HG03045 (cell line): ENCODE results near the gene CDX2.
"Not testable (repeated sequence)": the region's sequence is repeated elsewhere in the genome, so short reads cannot be mapped to it uniquely, and the experiment has no call there.

ENCODE experiments used
- ATAC-seq: cut with Tn5 transposase; IDR thresholded peaks from one replicate; pipeline ENCODE4 v1.9.1; 2021; ENCODE audit warnings: mild to moderate bottlenecking, moderate library complexity; ENCODE audit not compliant: unreplicated experiment

The CDX2 gene

DNA sequence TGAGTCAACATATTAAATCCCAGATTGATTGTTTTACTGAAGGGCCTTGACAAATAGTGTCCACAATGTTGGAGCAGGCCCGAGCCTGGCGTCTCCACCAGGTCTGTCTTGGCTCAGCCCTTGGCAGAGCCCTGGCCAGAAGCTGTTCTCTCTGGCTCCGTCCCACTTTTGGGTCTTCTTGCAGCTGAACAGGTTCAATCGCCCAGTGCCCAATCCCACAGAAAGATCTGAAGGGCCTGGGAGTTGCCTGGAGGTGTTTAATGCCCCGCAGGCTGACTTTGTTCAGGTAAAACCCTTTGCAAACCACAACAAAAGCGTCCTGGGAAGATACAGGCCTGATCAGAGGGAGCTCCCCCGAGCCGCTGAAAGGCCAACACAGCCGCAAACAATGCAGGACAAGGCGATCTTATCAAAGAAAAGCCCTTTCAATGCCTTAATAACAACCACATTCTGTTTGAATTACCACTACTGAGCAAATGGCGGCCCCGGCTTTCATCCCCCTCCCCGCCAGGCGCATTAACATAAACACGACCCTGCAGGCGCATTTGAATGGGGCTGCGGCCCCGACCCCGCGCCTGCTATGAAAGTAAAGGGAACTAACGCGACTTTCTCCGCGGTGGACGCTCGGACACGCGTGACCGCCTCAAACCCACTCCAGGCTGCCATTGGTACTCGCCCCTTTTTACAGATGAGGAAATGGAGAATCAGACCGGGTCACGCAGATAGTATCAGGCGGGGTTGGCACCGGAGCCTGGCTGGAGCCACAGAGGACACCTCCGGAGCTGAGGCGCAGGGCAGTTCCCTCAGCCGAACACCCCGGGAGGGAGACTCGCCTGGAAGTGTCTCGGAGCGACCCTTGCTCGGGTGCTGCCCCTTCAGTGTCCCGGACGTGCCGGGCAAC is 3.1 kb downstream of the CDX2 start:
- ATAC-seq = no peak

DNA sequence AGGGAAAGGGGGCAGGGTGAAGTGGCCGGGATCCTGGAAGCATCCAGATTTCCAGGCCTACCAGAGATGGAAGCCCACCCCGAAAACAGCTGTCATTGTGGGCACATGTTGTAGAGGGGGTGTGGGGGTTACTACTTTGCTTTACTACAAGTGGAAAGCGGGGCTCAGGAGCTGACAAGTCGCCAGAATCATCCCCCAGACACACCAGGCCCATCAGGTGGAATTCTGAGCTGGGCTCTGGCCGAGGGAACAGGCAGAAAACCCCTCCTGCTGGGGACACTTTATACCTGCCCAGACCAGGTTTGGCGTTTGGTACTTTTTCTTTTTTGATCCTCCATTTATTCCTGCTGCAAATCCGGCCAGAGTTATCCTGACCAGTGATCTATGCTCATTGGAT is 3.8 kb downstream of the CDX2 start:
- ATAC-seq = no peak

DNA sequence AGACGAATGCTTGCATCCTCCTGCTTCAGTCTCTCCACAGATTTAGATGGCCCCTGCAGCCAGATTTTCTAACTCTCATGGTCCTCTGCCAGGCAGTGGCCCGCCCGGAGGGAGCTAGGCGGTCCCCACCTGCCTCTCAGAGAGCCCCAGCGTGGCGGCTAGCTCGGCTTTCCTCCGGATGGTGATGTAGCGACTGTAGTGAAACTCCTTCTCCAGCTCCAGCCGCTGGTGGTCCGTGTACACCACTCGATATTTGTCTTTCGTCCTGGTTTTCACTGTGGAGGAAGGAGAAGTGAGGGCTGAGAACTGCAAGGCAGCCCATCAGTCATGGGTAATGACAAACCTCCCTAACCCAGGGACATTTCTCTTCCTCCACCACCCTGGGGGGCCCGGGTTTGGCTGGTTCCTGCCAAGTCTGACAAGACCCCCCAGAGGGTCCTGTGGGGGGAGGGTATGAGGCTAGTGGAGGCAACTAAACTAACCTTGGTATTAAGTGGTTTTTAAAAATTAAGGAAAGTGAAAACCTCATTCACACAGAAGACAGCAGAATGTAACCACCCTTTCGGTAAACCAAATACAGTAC is 4.3 kb downstream of the CDX2 start:
- ATAC-seq = no peak

DNA sequence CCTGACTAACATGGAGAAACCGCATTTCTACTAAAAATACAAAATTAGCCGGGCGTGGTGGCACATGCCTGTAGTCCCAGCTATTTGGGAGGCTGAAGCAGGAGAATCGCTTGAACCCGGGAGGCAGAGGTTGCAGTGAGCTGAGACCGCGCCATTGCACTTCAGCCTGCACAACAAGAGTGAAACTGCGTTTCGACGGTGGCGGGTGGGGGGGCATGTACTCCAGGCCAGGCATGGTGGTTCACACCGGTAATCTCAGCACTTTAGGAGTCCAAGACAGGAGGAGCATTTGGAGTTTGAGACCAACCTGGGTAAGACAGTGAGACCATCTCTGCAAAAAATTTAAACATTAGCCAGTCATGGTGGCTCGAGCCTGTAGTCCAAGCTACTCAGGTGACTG is 4.9 kb downstream of the CDX2 start:
- not testable (repeated sequence) for ATAC-seq

DNA sequence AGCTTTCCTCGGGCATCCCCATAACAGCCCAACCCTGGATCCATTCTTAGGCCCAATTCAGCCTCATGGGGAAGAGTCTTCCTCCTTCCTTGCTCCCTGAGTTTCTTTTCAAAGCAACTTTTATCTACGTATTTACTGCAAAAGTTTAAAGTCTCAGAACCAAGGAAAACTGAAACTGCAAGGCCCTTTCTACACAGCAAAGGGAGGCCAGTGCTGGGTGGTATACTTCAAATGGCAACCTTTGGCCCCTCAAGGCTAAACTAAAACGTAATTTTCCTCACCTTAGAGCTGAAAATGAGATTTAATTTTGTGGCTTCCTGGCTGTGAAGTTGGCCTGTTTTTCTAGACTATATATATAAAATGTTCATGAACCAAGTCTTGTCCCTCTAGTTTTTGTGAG is 5.6 kb downstream of the CDX2 start:
- ATAC-seq = no peak

DNA sequence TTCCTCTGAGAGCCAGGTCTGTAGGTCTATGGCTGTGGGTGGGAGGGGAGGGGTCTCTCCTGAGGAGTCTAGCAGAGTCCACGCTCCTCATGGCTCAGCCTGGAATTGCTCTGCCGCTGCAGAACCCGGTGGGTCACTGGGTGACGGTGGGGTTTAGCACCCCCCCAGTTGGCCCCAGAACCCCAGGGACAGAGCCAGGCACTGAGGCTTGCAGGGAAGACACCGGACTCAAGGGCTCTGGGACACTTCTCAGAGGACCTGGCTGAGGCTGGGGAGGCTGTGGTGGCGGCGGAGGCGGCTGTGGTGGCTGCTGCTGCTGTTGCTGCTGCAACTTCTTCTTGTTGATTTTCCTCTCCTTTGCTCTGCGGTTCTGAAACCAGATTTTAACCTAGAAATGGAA is 6.1 kb downstream of the CDX2 start:
- no peak for ATAC-seq

DNA sequence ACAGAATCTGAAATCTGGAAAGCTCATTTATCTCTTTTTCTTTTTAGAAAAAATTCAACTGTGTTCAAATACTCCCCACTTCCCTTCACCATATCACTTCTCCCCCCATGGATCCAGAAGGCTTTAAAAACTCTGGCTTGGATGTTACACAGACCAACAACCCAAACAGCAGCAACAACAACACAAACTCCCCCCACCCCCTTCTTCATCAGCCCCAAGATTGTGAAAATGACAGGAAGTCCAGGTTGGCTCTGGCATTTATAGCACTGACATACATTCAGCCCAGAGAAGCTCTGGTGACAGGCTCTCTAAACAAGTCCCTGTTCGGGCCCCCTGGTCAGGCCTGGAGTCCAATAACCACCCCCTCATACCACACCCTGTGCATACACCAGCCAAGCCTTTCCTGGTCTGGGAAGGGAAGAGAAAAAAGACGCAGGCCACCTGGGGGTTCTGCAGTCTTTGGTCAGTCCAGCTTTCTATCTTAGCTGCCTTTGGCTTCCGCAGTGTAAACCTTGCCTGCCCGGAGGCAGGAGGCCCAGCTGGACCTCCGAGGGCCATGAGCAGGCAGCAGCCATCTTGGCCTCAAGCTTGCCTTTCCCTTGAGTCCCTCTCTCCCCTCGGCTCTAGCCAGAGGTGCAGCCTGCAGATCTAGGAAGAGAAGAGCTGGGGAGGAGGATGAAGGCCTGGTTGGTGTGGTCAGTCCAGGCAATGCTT is 6.8 kb downstream of the CDX2 start:
- ATAC-seq = no peak

DNA sequence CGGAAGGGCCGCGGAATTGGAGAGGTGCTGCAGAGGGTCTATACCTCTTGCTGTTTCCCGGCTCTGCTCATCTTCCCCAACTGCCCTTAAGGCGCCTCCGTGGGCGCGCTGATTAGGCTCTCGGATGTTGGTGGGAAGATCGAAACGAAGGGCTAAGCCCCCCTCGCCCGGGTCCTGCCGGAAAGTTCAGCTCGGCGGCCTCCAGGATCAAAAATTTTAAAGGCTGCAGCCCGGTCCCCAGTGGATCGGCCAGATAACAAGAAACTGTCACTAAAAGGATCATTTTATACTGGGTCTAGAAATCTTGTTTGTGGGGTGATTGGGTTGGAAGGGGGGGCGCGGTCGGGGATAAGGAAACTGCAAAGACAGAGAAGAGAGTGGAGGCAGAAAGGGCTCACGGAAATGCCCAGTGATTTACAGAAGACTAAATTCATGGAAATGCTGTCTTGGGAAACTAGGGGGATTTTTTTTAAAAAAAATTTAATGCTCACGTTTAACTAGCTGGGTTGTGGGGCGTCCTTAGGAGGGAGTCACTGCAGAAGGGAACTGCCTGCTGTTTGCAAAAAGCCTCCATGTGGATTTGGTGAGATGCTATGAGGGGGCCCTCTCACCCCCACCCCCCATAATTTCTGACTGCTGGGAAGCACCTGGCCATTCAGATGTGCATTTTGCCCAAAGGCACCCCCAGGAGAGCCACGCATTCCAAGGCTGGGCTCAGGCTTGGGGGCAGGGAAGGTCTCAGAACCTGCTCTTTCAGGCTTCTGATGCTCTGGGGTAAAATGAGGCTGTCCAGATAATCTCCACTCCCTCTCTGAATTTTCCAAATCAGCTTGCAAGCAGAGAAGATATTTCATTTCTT is 7.7 kb downstream of the CDX2 start:
- ATAC-seq = no peak

DNA sequence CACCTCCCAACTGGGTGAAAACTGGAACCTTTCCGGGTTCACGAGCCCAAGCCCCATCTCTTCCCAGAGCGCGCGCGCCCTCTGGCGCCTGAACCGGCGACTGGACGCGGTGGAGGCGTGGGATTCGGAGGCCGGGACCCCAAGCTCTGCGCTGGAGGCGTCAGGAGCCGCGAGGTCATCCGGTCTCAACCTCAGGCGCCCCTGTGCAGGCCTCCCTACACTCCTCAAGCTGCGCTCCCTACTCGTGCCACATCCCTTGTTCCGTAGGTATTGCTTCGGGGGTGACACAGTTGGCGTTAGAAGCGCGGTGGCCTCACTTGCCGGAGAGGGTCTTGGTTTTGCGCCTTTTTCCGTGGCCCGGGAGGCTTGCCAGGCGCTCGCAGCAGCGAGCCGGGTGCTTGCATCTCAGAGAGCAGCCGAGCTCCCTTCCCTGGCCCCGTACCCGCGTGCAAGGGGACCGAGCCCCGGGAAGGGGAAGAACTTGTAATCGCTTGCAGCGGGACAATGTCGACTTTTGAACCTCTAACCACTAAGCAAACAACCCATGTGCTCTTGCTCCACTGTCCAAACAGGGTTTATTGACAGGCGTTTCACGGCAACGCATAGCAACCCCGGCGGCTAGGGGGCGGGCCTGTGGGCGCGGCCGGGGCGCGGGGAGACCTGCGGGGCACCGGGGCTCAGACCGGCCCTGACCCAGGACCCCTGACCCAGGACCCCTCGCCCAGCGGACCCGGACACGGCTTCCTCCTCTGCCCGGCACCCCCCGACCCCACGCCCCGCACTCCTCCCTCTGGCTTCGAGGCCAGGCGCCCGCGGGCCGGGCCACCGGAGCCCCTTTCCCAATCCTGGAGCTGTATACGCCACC is 8.5 kb downstream of the CDX2 start:
- ATAC-seq = no peak

DNA sequence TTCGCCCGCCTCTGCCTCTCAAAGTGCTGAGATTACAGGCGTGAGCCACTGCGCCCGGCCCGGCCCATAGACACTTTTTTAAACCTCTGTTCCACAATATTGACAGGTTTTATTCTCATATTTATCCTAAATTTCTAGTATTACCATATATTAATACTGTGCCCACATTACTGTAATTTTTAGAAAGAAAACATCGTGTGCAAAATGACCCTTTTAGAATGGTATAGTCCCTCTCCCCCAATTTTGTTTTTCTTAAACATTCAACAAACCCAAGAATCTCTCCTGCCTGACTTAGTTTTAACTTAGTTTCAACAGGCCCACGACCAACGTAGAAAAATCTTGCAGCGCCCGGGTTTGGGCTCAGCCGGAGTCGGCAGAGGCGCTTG is 9.1 kb downstream of the CDX2 start:
- no peak for ATAC-seq

DNA sequence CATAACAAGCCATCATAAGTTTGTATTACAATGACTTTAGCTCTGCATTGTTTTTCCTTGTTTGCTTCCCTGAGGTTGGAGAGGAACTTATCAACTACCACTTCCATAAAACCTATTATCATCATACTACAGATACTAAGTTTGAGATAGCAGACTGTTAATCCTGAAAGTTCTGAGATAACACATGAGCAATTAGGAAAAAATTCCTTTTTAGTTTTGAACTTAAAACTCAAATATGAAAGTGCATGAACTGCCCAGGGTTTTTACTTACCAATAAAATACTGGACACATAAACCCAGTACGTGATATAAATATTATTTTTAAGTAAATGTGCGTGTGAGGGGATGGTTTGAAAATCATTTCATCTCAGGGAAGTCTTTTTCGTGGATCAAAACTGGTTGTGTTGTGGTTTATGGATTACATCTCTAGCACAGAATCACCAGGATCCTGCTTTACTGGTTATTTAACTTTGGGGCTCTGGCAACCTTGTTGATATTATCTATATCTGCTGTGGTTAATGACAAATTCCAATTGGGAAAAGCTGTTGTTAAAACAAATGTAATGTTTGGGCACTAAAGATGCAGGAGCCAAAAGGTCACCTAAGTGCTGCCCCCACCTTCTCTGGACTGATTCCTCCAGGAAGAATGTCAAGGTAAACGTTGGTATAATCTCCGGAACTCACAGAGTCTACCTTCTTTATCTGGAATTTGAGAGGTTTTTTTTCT is 12.4 kb downstream of the CDX2 start:
- no peak for ATAC-seq

DNA sequence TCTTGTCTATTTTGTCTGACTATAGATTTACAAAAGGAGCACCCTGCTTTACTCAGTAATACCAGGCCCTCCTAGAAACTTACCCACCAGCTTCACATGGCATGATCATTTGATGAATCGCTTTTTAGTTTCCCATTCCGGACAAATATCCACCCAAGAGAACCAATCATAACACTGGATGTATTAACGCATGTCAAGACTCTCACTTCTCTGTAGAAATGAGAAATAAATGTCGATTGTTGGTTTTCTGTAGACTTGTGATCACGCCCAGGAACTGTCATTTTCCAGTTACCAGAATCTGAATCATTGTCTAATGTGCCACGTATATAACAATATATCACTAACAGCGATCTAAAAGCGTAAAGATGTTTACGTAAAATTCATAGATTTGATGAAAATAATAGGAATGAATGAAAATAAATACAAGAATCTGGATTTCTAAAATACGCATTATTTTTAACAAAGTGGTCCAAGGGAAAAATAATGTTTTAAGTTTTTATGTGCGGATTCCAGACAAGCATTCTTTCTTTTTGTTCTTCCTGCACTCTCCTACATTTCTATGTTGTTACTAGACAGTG is 14.0 kb downstream of the CDX2 start:
- no peak for ATAC-seq

DNA sequence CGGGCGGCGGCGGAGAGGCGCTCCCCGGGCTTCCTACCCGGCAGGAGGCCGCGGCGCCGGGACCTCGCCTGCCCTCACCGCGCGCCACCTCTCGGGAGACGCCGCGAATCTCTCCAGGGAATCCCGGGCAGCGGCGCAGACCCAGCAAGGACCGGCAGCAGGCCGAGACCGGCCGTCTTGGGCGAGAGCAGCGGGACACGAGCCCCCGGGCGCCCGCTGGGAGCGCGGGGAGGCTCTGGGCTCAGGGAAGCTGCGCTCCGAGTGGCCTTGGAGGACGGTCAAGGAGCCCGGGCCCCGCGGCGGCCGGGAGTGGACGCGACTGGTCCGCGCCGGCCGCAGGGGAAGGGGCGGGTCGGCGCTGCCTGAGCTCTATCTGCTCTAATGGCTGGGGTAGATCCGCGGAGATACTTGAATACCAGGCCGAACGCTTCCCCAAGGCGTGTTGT is 14.7 kb downstream of the CDX2 start:
- peak; percentile 34 for ATAC-seq

DNA sequence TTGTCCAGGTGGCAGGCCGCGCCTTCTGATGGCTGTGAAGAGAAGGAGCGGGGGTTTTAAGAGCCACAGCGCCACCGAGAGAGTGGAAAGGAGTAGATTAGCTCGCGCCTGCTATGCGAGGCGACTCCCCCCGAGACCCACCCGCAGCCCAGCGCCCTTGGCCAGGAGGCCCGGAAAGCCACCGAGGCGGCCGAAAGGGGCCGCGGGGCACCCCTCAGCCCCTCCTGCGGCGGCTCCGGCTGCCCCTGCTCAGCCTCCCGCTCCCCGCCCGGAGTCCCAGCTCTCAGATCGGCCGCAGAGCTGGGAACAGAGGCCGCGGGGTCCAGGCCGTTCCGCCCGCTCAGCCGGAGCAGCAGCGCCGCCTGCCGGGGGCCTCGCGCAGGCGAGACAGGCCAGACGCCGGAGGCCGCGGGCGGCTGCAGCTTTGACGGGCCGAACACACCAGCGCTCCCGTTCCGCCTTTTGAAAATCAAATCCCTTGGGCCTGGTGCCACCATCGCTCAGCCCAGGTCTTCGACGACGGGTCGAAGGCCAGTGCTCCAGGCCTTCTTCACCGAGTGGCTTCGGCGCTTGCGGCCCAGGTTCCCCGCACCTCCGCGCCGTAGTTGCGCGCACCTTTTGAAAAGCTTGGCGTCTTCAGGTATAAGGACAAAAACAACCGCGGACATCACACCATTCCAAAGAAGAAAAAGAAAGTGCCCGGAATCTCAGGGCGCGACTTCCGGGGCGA is 15.3 kb downstream of the CDX2 start:
- ATAC-seq = peak; percentile 77

DNA sequence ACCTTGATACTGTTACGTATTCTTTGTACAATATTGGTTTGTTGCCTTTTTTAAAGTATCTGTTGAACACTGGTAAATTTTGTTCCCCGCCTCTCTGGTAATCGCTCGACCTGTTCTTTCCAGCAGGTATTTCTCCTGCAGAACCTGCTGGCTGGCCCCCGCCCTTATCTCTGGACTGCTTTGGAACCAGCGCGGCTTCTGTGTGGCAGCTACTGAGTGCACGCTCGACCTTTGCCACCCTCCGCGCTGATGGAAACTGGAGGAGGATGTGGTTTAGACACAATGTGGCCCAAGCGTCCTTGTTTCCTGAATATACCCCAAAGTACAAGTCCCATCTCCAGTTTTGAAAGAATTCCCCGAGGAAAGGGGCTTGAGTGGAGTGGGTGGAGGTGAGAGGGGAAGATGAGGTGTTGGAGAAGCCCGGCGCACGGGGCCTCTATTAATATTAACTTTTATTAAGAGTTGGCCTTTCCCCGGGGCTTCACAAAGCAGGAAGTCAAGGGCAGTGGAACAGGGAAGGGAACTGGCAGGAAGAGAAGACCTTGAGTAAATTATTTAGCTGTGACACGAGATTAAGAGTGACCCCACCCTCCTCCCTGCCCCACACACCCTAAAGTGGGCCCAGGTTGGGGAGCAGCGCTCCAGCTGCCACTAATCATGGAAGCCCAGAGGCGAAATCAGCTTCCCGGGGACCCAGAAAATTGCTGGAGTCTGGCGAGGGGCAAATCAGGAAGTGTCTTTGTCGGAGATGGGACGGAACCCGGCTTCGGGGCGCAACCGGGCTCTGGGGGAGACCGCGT is 16.0 kb downstream of the CDX2 start:
- ATAC-seq = no peak

DNA sequence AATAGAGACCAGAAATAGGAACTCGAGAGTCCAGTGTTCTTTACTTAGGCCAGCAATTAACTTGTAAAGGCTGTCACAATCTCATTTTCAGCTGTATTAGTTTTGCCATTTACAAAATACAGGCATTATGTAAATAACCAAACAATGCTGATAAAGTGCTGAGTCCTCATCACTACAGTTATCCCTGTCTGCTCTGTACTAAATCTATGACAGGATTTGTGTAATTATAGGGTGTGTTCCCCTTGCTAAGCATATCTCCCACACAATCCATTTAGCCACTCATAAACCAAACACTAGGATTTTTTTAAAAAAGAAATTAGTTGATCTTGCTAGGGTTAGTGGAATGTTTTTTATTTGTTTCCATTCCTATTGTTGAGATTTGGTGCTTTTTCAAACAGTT is 26.1 kb downstream of the CDX2 start:
- ATAC-seq = no peak

DNA sequence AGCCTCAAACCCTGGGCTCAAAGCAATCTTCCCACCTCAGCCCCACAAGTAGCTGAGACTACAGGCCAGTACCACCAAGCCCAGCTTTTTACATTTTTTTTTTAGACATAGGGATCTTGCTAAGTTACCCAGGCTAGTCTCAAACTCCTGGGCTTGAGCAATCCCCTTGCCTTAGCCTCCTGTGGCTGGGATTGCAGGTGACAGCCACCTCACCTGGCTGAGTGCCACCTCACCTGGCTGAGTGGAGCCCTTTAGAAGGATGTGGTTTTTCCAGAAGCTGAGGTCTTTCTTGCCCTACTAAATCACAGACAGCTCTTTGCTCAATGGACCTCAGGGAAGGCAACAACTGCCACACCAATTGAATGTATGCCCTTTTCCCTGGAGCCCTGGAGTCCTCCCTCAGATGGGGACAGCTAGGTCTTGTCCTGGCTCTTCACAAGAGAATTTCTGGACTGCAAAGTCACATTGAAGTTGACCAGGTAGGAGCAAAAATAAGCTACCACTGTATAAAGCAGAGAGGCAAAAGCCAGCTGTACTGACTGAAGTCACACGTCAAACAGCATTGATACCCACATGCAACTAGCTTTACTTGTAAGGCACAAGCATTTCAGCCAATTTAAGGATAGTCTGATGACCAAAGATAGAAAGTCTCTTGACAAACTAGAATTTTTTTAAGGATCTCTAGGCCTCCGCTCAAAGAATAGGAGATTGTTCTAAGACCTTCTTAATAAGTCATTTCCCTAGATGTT is 35.4 kb downstream of the CDX2 start:
- ATAC-seq = no peak
